Activated CD8-positive, alpha-beta memory T cell treated with anti-CD3 and anti-CD28 coated beads, Interleukin-2, amount 50 U/mL, for 4 hours (primary cell): ENCODE measurements around the gene GINS1.

Experiments
- DNase-seq: peaks from one replicate; pipeline ENCODE4 v3.0.0-alpha.2; 2020

Gene GINS1

GRCh38 chr20:25478889-25479568, 71.6 kb downstream of the GINS1 start:
- no peak for DNase-seq

- DNase-seq: no peak
These were observed 72.2 kb downstream of the GINS1 start for GRCh38 chr20:25479638-25480037.

GRCh38 chr20:25480156-25480555, 72.7 kb downstream of the GINS1 start:
- no peak for DNase-seq

- DNase-seq: no peak
These were observed 73.3 kb downstream of the GINS1 start for GRCh38 chr20:25480797-25481196.

GRCh38 chr20:25481235-25481917, 73.9 kb downstream of the GINS1 start:
- DNase-seq: no peak

- DNase-seq: no peak
These were observed 74.4 kb downstream of the GINS1 start for GRCh38 chr20:25481918-25482253.

GRCh38 chr20:25483431-25484132, 76.1 kb downstream of the GINS1 start:
- no peak for DNase-seq

- DNase-seq: no peak
These were observed 76.9 kb downstream of the GINS1 start for GRCh38 chr20:25484224-25484846.

GRCh38 chr20:25484911-25485511, 77.5 kb downstream of the GINS1 start:
- DNase-seq: no peak

- no peak for DNase-seq
These were observed 78.4 kb downstream of the GINS1 start for GRCh38 chr20:25485872-25486271.

- DNase-seq: no peak
These were observed 78.9 kb downstream of the GINS1 start for GRCh38 chr20:25486377-25486776.

GRCh38 chr20:25487306-25487705, 79.8 kb downstream of the GINS1 start:
- no peak for DNase-seq

- no peak for DNase-seq
These were observed 80.5 kb downstream of the GINS1 start for GRCh38 chr20:25487975-25488374.

- no peak for DNase-seq
These were observed 81.9 kb downstream of the GINS1 start for GRCh38 chr20:25489221-25489871.

- DNase-seq: no peak
These were observed 83.4 kb downstream of the GINS1 start for GRCh38 chr20:25490656-25491445.

- DNase-seq: no peak
These were observed 84.1 kb downstream of the GINS1 start for GRCh38 chr20:25491446-25492038.

- no peak for DNase-seq
These were observed 85.7 kb downstream of the GINS1 start for GRCh38 chr20:25493137-25493536.

GRCh38 chr20:25493748-25494505, 86.5 kb downstream of the GINS1 start:
- no peak for DNase-seq

GRCh38 chr20:25494506-25495188, 87.2 kb downstream of the GINS1 start:
- no peak for DNase-seq

- DNase-seq: no peak
These were observed 87.8 kb downstream of the GINS1 start for GRCh38 chr20:25495189-25495824.
